ENCODE results near the gene HMCN2.

The HMCN2 gene

DNA sequence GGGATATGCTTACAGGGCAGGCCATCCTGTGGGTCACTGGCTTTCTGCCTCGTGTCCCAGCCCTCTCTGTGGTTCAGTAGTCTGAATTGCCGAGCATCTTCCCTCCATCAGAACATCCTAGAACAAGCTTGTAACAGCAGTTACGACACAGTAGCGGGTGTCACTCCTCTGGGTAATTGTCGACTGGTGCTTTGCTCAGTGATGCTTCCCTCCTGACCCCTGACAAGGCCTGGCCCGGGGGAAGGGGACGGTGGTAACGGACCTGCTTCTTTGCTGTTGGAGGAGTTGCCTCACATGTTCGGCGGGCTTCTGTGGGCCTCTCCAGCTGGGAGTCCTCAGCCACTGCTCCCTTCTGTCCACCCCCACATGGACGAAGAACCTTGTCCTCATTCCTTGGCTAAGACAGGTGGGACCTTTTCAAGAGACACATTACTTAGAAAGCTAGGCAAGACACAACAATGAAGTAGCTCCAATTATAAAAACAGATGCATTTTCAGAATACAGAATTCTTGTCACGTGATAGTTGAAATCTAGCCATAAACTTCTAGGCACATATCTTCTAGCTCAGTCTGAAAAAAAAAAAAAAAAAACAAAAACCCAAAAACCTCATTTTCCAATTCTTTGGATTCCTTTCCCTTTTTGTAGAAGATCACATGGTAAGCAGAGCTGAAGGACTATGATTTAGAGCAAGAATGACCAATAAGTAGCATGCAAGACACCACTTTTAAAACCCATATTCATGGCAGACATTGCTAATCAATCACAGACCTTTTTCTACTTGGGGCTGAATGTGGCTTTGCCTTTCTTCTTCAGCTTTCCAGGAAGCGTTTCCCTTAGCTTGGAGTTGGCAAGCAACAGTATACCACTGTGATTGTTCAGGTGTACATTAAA is 25.0 kb downstream of the HMCN2 start:
- DNase-seq = no peak

DNA sequence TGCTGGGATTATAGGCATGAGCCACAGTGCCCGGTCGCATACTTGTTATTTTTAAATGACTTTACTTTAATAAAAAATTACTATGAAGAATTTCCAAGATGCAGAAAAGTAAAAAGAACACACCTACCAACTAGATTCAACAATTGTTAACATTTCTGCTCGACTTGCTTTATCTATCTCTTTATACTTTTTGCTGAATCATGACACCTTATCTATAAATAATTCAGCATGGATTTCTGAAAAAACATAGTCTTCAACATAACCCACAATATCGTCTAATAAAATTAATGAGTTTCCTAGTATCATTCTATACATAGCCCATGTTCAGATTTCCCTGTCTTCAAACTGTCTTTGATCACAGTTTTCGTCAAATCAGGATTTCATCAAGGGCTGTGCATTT is 25.9 kb downstream of the HMCN2 start:
- no peak for DNase-seq

DNA sequence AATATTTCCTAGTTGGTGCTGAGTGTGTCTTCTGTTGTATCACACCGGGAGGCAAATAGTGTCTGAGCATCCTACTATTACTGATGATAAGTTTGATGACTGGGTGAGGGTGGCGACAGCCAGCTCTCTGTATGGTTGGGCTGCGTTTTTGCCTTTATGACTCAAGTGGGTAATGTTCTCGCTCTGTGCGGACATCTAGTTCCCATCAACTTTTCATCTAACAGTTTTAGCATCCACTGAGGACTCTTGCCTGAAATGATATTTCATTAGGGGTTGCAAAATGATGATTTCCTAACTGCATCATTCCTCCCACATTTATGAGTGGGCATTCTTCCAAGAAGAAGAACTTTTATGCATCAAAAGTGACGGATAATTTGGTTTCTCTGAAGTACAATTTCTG is 26.5 kb downstream of the HMCN2 start:
- DNase-seq = no peak

DNA sequence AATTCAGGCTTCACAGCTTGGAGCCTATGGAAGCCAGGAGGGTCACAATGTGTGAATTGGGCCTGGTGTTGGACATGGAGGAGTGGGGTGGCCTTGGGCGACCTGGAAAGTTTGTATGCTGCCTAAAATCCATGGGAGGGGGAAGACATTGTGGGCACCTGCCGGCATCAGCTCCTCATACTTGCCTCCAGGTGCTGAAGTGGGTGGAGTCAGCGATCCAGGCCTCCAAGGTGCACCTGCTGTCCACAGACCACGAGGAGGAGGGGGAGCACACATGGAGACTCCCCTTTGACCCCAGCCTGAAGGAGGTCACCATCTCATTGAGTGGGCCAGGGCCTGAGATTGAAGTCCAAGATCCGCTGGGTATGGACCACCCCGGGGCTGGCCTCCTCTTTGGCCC is 29.1 kb downstream of the HMCN2 start:
- DNase-seq = no peak

DNA sequence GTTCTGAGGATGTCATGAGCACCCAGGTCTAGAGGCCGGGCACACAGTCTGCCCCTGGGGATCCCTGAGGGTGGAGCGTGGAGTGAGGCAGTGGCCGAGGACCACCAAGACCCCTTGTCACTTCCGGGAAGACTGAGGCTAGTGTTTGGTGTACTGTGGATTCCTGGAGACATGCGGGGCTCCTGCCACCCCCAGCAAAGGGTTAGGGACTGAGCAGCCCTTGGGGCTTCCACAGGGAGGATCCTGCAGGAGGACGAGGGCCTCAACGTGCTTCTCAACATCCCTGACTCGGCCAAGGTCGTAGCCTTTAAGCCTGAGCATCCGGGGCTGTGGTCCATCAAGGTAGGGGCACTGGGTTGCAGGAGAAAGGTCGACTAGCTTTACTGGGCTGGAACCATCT is 29.9 kb downstream of the HMCN2 start:
- no peak for DNase-seq

DNA sequence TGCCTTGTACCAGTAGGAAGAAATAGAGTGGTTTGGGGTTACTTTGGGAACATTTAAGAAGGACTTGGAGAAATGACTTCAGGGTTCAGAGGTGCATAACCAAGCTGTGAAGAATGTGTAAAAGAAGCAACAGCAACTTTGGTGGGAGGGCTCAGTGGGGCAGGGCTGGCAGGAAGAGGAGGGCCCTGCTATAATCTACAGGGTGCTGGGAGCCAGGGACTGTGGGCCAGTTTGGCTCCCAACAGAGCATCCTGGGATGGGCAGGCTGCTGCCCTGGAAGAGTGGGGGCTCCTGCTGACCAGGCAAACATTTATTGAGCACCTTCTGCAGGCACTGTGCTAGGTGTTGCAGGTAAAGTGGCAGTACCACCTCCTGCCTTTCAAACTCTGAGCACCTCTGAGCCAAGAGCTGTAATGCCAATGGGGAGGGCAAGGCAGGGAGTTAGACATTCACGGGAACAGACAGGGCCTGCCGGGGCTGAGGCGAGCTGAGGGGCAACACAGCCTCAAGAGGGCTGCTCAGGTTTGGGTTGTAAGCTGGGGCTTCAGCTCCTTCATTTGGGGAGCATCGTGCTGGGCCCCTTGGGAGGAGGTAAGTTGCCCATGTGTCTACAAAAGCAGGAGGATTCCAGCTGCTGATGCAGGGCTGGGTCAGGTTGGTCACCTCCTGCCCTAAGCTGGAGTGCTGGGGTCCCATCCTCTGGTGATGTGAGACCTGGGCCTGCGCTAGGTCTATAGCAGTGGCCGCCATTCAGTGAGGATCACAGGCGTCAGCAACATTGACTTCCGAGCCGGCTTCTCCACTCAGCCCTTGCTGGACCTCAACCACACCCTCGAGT is 30.6 kb downstream of the HMCN2 start:
- no peak for DNase-seq

DNA sequence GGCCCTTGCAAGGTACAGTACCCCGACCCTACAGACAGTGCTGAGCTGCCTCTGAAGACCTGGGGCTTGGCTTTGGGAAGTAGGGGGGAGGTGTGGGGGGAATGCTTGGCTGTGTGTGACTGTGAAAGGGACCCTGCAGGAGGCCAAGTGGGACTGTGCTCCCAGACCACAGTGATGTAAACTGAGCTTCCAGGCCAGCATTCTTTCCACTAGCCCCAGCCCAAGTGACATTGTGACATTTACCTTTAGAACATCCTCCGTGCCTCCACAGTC is 31.2 kb downstream of the HMCN2 start:
- no peak for DNase-seq

DNA sequence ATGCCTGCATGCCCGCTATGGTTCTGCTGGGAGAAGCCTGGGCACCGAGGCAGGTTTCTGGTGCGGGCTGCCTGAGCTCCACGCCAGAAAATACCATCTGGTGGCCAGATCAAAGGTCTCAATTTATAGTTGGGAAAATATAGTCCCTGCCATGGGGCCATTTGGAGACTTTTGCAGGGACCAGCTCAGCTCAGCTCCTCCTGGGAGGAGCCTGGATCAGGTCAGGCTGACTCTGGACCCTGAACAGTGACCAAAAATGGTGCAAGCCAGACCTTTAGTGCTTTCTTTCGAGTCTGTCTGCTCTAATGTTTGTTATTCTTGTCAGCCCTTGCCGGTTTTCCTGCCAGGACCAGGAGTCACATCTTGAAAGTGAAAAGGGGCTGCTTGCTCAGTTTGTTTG is 31.8 kb downstream of the HMCN2 start:
- no peak for DNase-seq

DNA sequence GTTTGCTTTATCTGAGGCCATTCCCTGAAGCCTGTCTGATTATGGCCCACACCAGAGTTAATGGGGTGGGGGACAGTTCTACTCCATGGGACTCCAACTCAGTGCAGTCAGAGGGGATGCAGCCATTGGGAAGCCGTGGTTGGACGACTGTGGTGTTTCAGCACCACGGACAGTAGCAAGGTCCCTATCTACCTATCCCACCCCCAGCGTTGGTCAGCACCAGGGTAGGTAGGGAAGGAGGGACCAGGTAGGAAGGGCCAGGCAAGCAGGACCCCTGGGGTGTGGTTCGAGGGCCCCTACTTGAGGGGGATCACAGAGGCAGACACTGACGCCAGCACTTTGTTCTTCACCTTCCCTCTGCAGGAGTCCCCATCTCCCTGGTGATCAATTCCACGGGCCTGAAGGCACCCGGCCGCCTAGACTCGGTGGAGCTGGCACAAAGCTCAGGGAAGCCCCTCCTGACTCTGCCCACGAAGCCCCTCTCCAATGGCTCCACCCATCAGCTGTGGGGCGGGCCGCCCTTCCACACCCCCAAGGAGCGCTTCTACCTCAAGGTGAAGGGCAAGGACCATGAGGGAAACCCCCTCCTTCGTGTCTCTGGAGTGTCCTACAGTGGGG is 33.2 kb downstream of the HMCN2 start:
- DNase-seq = no peak

DNA sequence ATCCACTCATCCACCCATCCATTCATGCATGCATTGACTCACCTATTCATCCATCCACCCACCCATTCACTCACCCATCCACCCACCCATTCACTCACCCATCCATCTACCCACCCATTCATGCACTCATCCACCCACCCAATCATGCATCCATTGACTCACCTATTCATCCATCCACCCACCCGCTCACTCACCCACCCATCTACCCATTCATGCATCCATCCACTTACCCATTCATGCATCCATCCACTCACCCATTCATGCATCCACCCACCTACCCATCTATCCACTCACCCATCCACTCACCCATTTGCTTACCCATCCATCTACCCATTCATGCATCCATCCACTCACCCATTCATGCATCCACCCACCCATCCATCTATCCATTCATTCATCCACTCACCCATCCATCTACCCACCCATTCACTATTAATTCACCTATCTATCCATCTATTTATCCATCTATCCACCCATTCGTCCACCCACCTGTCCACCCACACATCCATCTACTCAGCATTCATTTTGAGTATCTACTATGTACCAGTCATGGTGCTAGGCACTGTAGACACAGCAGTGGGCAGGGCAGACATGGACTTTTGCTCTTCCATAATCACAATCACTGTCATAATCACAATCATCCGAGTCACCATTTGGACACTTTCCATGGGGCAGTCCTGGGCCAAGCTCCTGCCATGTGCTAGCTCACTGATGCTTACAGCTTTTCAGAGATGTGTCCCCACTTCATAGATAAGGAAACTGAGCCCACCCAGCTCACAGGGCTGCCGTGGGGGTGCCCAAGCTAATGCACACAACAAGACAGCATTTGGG is 34.4 kb downstream of the HMCN2 start:
- no peak for DNase-seq

DNA sequence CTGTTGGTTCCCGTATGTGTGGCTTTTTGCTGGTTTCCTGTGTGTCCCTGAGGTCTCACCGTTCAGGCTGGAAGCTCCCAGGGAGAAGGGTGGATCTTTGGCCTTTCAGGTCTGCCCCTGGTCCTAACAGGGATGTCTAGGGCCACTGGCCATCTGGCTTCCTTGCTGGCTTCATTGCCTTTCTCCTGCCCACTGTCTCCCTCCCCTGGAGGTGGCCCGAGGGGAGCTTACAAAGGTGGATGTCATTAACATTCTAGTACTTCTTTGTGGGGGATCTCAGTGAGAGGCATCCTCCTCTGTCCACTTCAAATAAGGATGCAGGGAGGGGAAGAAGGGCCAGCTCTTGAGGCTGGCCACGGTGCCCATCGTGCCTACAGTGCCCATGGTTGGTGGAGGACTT is 35.2 kb downstream of the HMCN2 start:
- DNase-seq = no peak

DNA sequence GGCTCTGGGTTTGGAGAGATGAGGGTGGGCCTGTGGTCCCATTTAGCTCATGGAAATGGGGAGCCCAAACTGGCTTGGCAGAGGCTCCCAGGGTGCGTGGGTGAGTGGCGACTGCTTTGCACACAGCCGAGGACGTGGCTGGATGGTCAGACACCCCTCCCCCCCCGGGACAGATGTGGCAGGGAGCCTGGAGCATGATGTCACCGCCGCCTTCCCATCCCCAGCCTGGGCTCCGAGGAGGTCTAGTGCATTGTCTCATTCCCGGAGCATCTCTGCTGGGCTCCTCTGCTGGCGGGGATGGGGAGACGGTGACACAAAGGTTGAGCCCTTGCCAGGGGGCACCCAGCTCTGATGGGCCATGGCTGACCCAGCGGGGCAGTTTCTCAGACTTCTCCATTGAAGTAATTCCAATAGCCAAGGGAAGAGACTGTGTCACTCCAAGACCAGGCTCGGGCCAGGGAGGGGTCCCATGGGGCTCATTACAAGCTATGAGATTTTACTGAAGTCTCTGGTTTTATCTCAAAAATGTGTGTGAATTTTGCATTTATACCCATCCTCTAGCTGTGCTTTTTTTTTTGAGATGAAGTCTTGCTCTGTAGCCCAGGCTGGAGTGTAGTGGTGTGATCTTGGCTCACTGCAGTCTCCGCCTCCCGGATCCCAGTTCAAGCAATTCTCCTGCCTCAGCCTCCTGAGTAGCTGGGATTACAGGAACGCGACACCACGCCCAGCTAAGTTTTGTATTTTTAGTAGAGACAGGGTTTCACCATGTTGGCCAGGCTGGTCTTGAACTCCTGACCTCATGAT is 36.1 kb downstream of the HMCN2 start:
- no peak for DNase-seq

DNA sequence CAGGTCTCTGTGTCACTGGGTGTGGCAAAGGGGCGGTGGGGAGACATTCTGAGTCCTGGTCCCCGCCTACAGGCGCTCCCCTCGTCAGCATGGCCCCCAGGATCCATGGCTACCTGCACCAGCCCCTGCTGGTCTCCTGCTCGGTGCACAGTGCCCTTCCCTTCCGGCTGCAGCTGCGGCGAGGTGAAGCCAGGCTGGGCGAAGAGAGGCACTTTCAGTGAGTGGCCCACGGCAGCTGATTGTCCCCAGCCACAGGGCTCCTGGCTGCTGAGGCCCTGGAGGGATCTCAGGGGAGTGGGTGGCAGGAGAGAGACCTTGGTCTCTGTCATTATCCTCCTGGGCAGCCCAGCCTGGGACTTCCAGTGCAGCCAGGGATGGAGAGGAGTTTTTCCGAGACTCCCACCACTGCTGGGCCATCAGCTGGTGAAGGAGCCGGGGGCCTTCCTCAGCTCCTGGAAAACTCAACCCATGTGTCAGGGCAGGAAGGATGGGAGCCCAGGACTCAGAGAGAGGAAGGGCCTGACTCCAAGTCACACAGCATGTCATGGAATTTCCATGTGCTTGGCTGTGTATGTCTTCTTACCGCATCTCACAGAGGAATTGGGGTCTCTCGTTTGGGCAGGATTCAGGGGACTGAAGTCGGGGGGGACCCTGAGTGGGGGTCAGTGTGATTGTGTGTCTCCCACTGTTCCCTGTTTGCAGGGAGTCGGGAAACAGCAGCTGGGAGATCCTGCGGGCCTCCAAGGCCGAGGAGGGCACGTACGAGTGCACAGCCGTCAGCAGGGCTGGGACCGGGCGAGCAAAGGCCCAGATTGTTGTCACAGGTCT is 37.4 kb downstream of the HMCN2 start:
- DNase-seq = no peak

DNA sequence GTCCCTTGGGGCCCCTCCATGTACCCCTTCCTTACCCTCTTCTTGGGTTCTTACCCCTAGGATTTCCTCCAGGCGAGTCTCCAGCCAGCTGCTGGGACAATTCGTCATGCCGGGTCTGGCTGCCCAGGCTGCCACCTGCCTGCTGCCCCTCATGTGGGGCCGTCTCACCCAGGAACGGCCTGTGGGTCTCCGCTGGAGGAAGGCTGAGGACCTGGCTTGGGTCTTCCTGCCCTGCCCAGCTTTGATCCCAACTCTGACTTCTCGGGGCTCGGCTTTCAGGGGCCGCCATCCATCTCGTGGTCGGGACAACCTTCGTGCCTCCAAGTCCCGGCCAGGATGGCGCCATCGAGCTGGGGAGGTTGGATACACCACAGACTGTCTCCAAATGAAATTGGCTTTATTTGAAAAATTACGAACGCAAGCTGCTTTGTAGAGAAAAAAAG is 38.1 kb downstream of the HMCN2 start:
- DNase-seq = no peak

DNA sequence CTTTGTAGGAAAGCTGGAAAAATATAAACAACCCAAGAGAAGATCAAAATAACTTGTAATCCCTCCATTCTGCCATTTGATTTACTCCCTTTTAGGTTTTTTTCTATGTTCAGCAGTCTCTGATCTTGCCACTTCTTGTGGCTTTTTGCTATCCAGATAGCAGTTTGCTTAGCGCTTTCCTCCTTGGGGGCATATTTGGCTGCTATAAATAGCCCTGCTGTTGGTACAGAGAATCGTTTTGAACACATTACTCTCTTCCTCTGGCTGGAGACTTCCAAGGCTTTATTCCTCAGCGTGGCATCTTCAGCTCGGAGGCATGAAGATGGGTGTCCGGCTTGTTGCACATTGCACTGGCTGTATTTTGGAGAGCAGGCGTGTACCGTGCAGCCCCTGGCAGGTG is 38.6 kb downstream of the HMCN2 start:
- DNase-seq = no peak

DNA sequence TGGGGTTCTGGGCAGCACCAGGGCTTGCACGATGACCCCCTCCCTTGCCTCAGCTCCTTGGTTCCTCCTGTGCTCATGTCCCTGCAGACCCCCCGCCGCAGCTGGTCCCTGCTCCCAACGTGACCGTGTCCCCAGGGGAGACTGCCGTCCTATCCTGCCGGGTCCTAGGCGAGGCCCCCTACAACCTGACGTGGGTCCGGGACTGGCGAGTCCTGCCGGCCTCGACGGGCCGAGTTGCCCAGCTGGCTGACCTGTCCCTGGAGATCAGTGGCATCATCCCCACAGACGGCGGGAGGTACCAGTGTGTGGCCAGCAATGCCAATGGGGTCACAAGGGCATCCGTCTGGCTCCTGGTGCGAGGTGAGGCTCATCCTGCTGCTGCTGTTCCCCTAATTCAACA is 39.1 kb downstream of the HMCN2 start:
- no peak for DNase-seq

DNA sequence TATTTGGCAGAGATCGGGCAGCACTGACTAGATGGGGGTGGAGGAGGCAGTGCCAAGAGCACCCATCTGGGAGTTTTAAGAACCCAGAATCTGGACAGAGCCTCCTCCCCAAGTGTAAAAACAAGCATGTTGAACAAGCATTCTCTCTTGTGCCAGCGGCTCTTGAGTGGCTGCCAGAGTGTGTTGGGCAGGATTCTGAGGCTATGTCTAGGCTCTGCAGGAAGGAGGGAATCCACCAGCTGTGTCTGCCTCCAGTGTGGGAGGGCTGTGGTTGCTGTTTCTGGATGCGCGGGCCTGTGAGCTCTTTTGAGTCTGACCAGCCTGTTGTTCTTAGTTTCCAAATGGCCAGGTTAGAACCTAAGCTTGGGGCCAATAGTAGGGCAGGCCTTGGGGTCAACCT is 39.8 kb downstream of the HMCN2 start:
- DNase-seq = no peak

DNA sequence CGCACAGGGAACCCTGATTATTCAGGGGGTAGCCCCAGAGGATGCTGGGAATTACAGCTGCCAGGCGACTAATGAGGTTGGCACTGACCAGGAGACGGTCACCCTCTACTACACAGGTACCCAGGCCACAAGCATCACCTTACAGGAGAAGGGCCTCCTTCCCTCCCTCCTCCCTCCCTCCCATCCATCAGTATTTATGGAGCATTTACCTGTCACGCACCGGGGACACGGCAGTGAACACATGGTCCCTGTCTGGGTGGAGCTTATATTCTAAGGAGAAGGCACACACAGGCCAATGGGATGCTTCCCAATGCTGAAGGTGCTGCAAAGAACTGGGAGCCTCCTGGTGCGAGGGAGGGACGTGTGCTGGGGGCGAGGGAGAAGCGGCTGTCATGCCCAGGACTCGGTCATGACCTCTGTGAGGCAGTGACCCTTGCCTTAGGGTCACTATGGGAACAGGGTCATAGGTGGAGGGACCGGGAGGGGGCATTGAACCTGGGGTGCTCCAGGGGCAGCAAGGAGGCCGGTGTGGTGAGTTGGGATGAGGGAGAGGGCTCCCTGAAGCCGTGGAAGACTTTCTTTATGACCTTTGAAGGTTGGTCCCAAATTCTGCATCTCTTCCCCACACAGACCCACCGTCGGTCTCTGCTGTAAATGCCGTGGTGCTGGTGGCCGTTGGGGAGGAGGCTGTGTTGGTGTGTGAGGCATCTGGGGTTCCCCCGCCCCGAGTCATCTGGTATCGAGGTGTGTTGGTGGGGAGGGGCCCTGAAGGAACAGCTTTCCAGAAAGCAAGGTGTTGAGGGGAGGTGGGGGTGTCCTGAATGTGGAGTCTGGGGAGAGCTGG is 41.5 kb downstream of the HMCN2 start:
- no peak for DNase-seq

DNA sequence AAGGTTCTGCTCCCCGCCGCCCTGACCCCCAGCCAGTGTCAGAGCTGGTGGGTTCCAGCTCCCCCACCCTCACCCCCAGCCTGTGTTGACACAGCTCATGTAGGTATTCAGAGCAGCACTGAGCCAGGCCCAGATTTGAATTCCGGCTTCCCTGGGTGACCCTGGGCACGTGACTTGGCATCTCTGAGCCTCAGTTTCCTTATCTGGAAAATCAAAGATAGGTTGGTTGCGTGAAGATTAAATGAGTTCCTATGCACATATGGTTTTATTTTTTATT is 42.0 kb downstream of the HMCN2 start:
- no peak for DNase-seq

DNA sequence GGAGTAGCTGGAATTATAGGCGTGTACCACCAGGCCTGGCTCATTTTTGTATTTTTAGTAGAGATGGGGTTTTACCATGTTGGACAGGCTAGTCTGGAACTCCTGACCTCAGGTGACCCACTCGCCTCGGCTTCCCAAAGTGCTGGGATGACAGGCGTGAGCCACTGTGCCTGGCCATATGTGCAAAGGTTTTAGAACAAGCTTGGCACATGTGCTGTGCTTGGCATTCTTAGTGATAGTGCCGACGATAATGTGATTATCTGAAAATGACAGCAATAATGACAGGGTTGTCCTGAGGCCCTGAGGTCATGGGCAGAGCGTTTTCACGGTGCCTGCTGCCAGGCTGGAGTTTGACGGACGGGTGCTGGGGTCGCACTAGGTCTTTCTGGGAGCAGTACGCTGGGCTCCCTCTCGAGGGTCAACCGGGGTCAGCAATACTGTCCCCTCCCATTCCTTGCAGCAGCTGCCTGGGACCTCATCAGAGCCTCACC is 42.6 kb downstream of the HMCN2 start:
- DNase-seq = no peak

Measured in activated CD4-positive, alpha-beta T cell treated with anti-CD3 and anti-CD28 coated beads for 4 hours (primary cell).